ENCODE results near the gene EXOC6B.

The EXOC6B gene

DNA sequence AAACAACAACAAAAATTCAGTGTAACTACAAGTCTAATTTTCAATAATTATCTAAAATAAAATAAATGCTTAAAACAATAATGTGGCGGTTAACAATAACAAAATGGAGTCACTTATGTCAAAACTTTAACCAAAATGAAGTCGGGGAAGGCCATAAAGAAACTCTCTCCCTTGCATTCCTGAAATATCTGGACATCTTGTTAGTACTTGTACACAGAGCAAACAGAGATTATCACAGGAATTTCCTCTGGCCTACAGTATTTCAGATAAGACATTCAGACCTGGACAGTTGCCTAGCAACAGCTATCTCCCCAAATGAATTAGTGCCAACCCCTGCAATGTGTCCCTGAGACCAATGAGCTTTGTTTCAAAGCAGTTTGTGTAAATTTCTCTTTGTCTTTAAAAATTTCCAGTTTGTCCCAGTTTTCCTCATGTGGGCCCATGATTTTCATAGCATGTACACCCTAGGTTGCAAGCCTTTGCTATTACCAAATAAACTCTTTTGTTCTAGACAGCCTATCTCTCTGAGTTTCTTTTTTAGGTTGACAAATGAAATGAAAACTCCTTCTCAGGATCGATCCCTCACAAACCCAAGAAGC is 68.6 kb downstream of the EXOC6B start:
- Mint-ChIP-seq H3K4me1 (ENCODE audit: low read depth in 2 of 2) (peaks cover 0 to 4% of the 10 kb centered on the region in 2 donors), H3K9me3 (no peaks in the 10 kb centered on the region), H3K4me3 (no peak overlapping the region), H3K27me3 (no peaks in the 10 kb centered on the region), H3K36me3 (ENCODE audit: insufficient read depth) (no peaks in the 10 kb centered on the region), H3K27ac (no peak overlapping the region)
- DNase-seq = no peak
- ATAC-seq (replicated peaks) = no peak

DNA sequence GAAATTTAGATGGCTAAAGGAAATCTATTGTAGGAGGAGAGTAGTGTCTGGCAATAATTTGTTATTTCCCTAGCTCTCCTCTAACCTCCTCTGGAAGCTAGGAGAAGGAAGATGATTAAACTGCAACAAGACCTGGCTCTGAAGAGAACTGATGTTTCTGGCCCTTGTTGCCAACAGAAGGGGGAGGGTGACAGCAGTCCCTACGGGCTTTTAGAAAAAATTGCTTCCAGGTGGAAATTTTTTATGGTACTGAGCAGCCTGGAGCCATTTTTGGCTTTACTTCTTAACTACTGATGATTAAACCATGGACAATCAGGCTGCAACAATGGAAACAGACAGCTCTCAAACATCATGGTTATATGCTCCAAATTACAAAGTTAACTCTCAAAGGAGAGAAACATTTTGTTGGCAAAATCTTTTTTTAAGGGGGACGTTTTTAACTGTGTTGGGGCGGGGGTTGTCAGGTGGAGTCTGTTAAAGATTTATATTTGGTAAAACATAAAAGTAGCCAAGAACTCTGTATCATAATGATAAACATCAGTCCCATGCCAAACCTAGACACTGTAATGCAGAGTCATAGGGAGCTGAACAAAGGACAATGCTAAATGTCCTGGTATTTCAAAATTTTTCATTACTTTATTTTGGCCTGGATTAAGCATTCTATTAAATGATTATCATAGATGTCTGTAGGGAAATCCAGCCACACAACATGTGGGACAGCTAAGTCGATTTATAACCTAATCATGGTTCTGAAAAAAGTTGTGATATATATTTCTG is 70.0 kb downstream of the EXOC6B start:
- Mint-ChIP-seq H3K27ac (no peak overlapping the region), H3K4me3 (no peak overlapping the region), H3K9me3 (no peaks in the 10 kb centered on the region), H3K27me3 (no peaks in the 10 kb centered on the region), H3K36me3 (ENCODE audit: insufficient read depth) (no peaks in the 10 kb centered on the region), H3K4me1 (ENCODE audit: low read depth in 2 of 2) (peaks cover 0 to 4% of the 10 kb centered on the region in 2 donors)
- ATAC-seq (replicated peaks) (no peak), DNase-seq (no peak)

DNA sequence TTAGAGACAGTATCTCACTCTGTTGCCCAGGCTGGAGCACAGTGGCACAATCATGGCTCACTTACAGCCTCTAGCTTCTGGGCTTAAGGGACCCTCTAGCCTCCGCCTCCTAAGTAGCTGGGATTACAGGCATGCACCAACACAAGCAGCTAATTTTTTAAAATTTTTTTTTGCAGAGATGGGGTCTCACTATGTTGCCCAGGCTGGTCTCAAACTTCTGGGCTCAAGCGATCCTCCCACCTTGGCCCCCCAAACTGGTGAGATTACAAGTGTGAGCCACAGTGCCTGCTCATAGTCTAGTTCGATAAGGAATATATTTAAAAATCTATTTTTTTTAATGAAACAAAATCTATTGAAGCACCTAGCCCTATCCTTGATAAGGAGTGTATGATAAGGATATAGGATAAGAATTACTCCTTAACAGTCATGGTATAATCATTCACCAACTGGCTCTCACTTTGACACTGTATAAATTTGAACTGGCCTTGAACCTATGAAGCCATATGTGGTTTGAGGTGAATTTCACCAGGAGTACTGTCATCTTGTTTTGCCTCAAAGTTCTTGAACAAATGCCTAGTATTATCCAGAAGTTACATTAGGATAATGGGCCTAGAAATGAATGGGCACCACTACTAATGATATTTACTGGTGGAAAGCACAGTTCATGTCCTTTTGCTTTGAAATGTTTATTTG is 71.1 kb downstream of the EXOC6B start:
- Mint-ChIP-seq H3K27ac (no peak overlapping the region), H3K9me3 (no peaks in the 10 kb centered on the region), H3K4me1 (ENCODE audit: low read depth in 2 of 2) (peaks cover 0 to 4% of the 10 kb centered on the region in 2 donors), H3K36me3 (ENCODE audit: insufficient read depth) (no peaks in the 10 kb centered on the region), H3K27me3 (no peaks in the 10 kb centered on the region), H3K4me3 (no peak overlapping the region)
- DNase-seq (no peak), ATAC-seq (replicated peaks) (no peak)

DNA sequence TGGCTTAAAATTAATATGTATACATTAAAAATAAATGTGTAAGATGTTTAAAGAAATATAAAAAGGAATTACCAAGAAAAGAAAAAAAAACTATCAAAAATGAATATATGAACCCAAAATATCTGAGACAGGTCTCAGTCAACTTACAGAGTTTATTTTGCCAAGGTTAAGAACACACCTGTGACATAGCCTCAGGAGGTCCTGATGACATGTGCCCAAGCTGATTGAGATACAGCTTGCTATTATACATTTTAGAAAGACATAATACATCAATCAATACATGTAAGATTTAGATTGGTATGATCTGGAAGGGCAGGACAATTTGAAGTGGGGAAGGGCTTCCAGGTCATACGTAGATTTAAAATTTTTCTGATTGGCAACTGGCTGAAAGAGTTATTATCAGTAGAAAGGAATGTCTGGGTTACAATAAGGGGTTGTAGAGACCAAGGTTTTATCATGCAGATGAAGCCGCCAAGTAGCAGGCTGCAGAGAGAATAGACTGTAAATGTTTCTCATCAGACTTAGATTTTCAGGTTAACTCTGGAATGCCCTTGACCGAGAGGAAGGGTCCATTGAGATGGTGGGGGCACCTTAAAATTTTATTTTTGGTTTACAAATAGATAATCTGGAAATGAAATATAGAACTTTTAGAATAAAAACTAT is 74.7 kb downstream of the EXOC6B start:
- Mint-ChIP-seq H3K27me3 (no peaks in the 10 kb centered on the region), H3K9me3 (no peaks in the 10 kb centered on the region), H3K36me3 (ENCODE audit: insufficient read depth) (no peaks in the 10 kb centered on the region), H3K27ac (no peak overlapping the region), H3K4me1 (ENCODE audit: low read depth in 2 of 2) (no peaks in the 10 kb centered on the region), H3K4me3 (no peak overlapping the region)
- ATAC-seq (replicated peaks) (no peak), DNase-seq (no peak)

DNA sequence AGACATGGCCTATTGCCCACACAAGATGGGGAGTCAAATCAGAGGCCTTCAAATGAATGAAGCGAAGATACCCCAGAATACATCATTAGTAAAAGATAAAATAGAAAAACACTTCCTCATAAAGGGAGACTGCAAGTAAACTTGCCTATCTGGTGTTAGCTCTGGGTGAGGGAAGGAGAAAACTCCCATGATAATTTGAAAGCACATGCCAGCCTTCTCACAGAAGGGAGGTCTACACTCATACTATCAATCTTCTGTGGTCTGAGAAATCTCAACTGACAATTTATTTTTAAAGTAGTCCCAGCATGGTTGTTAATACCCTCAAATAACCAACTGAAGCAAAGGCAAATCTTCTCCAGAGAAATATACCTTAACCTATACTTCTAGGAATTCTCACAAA is 75.4 kb downstream of the EXOC6B start:
- no peak overlapping the region for H3K4me3 Mint-ChIP-seq

DNA sequence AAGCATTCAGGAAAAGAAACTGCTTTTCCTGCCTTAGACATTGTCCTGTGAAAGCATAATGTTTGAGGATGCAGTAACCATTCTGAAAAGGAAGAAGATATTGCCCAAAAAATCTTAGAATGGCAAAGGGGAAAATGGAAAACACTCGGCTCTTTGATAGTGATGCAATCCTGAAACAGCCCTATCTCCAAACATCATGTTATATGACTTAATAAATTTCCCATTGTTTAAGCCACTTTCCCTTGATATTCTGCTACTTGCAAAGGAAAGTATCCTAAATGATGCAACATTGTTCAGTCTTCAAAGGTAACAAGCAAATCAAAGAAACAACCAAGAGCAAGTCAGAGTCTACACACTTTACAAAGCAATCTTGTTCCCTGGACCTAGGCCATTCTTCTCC is 78.5 kb downstream of the EXOC6B start:
- DNase-seq (no peak), ATAC-seq (replicated peaks) (no peak)
- H3K27ac Mint-ChIP-seq = no peak overlapping the region
- H3K27me3 Mint-ChIP-seq = no peaks in the 10 kb centered on the region
- no peaks in the 10 kb centered on the region for H3K4me1 Mint-ChIP-seq (ENCODE audit: low read depth in 2 of 2)
- no peaks in the 10 kb centered on the region for H3K9me3 Mint-ChIP-seq
- no peaks in the 10 kb centered on the region for H3K36me3 Mint-ChIP-seq (ENCODE audit: insufficient read depth)
- H3K4me3 Mint-ChIP-seq = no peak overlapping the region

More for the DNA sequence above, 75.4 kb downstream of the EXOC6B start:
- H3K27me3 Mint-ChIP-seq = no peaks in the 10 kb centered on the region
- H3K27ac Mint-ChIP-seq = no peak overlapping the region
- no peaks in the 10 kb centered on the region for H3K9me3 Mint-ChIP-seq
- no peak for DNase-seq
- H3K36me3 Mint-ChIP-seq (ENCODE audit: insufficient read depth) = no peaks in the 10 kb centered on the region
- ATAC-seq (replicated peaks) = no peak
- no peaks in the 10 kb centered on the region for H3K4me1 Mint-ChIP-seq (ENCODE audit: low read depth in 2 of 2)

DNA sequence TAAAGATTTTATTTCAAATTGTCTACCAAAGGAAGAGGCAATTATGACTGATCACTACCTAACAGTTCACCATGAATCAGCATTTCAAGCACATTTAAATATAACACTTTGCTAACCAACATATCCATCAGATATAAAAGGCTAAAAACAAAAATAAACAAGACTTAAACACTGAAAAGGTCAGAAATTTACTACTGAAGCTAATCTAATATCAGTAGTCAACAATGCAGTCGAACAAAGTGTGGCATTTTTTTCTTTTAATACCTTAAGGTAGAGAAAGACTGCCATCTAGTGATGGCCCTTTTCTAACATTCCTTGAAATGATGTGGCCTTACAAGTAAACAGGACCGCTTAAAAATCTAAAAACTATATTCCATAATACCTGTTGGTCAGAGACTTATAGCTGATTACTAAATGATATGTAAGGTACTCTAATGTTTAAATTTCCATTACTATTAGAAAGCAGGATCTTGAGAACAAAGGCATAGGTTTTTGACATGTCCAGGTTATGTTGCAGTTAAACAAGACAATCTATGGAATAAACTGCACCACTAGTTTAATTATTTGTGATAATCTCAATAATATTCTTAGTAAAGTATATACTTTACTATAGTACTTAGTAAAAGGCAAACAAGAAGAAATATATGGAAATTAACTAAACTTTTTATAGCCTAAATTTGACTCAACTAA is 80.0 kb downstream of the EXOC6B start:
- no peaks in the 10 kb centered on the region for H3K9me3 Mint-ChIP-seq
- H3K27ac Mint-ChIP-seq = no peak overlapping the region
- H3K4me1 Mint-ChIP-seq (ENCODE audit: low read depth in 2 of 2) = no peaks in the 10 kb centered on the region
- no peaks in the 10 kb centered on the region for H3K27me3 Mint-ChIP-seq
- no peak for DNase-seq
- ATAC-seq (replicated peaks) = no peak
- no peak overlapping the region for H3K4me3 Mint-ChIP-seq
- H3K36me3 Mint-ChIP-seq (ENCODE audit: insufficient read depth) = no peaks in the 10 kb centered on the region

DNA sequence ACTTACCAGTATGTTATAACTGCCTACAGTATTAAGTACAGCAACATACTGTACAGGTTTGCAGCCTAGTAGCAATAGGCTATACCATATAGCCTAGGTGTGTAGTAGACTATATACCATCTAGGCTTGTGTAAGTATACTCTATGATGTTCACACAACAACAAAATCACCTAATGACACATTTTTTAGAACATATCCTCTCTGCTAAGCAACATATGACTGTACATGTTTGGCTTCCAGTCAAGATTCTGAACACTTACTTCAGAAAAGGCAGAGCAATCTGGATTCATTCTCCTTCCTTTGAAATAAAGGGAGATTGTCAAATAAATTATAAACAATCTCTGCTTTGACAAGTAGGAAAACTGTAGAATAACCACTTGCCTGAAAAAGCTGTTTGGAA is 81.8 kb downstream of the EXOC6B start:
- H3K36me3 Mint-ChIP-seq (ENCODE audit: insufficient read depth) = no peaks in the 10 kb centered on the region
- no peak overlapping the region for H3K4me3 Mint-ChIP-seq
- H3K27ac Mint-ChIP-seq = no peak overlapping the region
- no peaks in the 10 kb centered on the region for H3K9me3 Mint-ChIP-seq
- no peaks in the 10 kb centered on the region for H3K27me3 Mint-ChIP-seq
- no peaks in the 10 kb centered on the region for H3K4me1 Mint-ChIP-seq (ENCODE audit: low read depth in 2 of 2)
- ATAC-seq (replicated peaks) = no peak
- no peak for DNase-seq

DNA sequence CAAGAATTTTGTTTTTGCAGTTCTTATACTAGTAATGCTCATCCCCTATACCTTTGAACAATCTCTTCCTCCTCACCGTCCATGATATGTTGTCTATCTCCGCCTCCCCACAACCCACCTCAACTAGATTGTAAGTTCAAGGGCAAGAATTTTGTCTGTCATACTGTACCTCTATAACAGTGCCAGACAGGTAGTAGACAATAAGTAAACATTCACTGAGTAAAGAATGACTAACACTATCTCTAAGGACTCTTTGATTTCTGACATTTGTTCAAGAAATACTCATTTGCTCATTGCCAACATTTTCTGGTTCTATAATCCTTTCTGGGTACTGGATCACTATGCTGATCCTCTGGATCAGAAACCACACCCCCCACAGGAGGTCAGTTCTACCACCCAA is 82.4 kb downstream of the EXOC6B start:
- Mint-ChIP-seq H3K9me3 (no peaks in the 10 kb centered on the region), H3K4me3 (no peak overlapping the region), H3K4me1 (ENCODE audit: low read depth in 2 of 2) (no peaks in the 10 kb centered on the region), H3K27me3 (no peaks in the 10 kb centered on the region), H3K27ac (no peak overlapping the region), H3K36me3 (ENCODE audit: insufficient read depth) (no peaks in the 10 kb centered on the region)
- no peak for ATAC-seq (replicated peaks)
- no peak for DNase-seq

DNA sequence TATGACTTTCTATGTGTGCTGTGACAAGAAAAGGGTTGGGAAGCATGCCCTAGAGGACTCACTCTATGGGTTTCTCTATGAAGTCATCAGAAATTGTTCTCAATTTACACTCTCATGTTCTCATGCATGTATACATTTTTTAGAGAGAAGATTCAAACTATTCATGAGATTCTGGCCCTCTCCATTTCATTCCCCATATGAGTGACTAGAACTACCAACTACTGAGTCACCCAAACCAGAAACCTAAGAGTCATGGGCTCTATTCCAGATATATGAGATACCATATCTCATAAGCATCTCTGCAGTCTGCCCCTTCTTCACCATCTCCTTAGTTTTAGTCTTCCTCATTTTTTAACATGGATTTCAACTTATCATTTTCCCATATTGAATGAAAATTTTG is 87.7 kb downstream of the EXOC6B start:
- DNase-seq (no peak), ATAC-seq (replicated peaks) (no peak)
- no peak overlapping the region for H3K27ac Mint-ChIP-seq
- no peak overlapping the region for H3K4me3 Mint-ChIP-seq
- H3K36me3 Mint-ChIP-seq (ENCODE audit: insufficient read depth) = no peaks in the 10 kb centered on the region
- H3K4me1 Mint-ChIP-seq (ENCODE audit: low read depth in 2 of 2) = no peaks in the 10 kb centered on the region
- no peaks in the 10 kb centered on the region for H3K9me3 Mint-ChIP-seq
- H3K27me3 Mint-ChIP-seq = no peaks in the 10 kb centered on the region

DNA sequence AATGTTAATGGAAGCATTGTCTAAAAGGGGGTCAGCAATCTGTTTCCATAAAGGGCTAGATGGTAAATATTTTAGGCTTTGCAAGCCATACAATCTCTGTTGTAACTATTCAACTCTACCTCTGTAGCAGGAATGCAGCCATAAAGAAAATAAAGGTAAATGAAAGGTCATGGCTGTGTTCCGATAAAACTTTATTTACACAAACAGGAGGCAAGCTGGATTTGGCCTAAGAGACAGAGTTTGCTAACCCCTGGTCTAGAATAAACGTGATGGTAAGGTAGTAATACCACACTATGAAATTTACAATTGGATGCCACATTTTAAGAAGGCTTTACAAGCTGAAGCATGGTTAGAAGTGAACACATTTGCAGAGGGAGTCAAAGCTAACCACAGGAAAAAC is 91.4 kb downstream of the EXOC6B start:
- H3K4me1 Mint-ChIP-seq (ENCODE audit: low read depth in 2 of 2) = no peaks in the 10 kb centered on the region
- ATAC-seq (replicated peaks) (no peak), DNase-seq (no peak)
- H3K4me3 Mint-ChIP-seq = no peak overlapping the region
- H3K27ac Mint-ChIP-seq = no peak overlapping the region
- H3K36me3 Mint-ChIP-seq (ENCODE audit: insufficient read depth) = peaks cover 5% of the 10 kb centered on the region
- H3K9me3 Mint-ChIP-seq = no peaks in the 10 kb centered on the region
- no peaks in the 10 kb centered on the region for H3K27me3 Mint-ChIP-seq

DNA sequence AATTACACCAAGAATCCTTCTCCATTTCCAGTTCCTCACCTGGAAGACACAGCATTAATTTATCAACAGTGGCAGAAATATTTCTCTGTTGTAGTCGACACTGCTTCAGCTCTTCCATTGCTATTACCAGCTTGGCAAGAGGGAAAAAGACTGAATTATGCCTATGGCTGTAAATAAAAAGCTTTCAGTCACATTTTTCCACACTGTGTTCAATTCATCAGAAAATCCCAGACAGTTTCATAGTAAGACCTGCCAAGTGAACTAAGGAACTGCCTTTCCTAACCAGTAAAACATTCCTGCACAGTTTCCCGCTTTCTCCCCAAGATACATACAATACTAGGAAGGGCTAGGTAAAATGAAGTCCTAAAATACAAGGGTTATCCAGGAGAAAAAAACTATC is 94.7 kb downstream of the EXOC6B start:
- no peak overlapping the region for H3K27ac Mint-ChIP-seq
- no peak for DNase-seq
- ATAC-seq (replicated peaks) = no peak
- H3K4me1 Mint-ChIP-seq (ENCODE audit: low read depth in 2 of 2) = no peaks in the 10 kb centered on the region
- no peaks in the 10 kb centered on the region for H3K9me3 Mint-ChIP-seq
- H3K36me3 Mint-ChIP-seq (ENCODE audit: insufficient read depth) = peaks cover 5% of the 10 kb centered on the region
- H3K27me3 Mint-ChIP-seq = no peaks in the 10 kb centered on the region
- H3K4me3 Mint-ChIP-seq = no peak overlapping the region

DNA sequence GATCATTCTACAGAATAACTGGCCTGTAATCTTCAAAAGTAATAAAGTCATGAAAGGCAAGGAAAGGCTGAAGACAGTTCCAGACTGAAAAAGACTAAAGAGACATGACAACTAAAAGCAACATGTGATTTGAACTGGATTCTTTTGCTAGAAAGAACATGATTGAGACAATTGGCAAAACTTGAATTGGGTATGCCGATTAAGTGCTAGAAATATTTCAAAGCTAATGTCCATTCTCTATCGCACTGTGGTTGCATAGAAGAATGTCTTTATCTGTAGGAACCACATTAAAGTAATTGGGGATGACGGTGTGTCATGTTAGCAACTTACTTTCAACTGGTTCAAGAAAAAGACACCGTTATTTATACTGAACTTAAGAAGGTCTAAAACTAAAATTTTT is 98.5 kb downstream of the EXOC6B start:
- H3K4me3 Mint-ChIP-seq = no peak overlapping the region
- ATAC-seq (replicated peaks) = no peak
- no peaks in the 10 kb centered on the region for H3K9me3 Mint-ChIP-seq
- no peaks in the 10 kb centered on the region for H3K27me3 Mint-ChIP-seq
- H3K4me1 Mint-ChIP-seq (ENCODE audit: low read depth in 2 of 2) = no peaks in the 10 kb centered on the region
- H3K27ac Mint-ChIP-seq = no peak overlapping the region
- DNase-seq = no peak
- H3K36me3 Mint-ChIP-seq (ENCODE audit: insufficient read depth) = peaks cover 5% of the 10 kb centered on the region

All from effector memory CD8-positive, alpha-beta T cell (primary cell).